GM12891 (cell line): ENCODE data around the gene GAS2L3.

ENCODE experiments used
- PAX5 ChIP-seq: IDR thresholded peaks from 2 replicates; pipeline ENCODE4 v1.6.1; 2011; ENCODE audit warnings: low read length, moderate library complexity, mild to moderate bottlenecking; ENCODE audit not compliant: insufficient read depth, severe bottlenecking
- POLR2A ChIP-seq: IDR thresholded peaks from 2 replicates; pipeline ENCODE4 v1.6.1; 2011; ENCODE audit warnings: low read depth, low read length, control low read depth
- POLR2AphosphoS5 ChIP-seq: IDR thresholded peaks from 2 replicates; pipeline ENCODE4 v1.6.1; 2011; ENCODE audit warnings: low read depth, low read length, control low read depth
- SPI1 ChIP-seq: IDR thresholded peaks from 2 replicates; pipeline ENCODE4 v1.6.1; 2011; ENCODE audit warnings: low read depth, low read length, control low read depth
- TAF1 ChIP-seq: IDR thresholded peaks from 2 replicates; pipeline ENCODE4 v1.6.1; 2011; ENCODE audit warnings: low read depth, low read length, control low read depth

DNA sequence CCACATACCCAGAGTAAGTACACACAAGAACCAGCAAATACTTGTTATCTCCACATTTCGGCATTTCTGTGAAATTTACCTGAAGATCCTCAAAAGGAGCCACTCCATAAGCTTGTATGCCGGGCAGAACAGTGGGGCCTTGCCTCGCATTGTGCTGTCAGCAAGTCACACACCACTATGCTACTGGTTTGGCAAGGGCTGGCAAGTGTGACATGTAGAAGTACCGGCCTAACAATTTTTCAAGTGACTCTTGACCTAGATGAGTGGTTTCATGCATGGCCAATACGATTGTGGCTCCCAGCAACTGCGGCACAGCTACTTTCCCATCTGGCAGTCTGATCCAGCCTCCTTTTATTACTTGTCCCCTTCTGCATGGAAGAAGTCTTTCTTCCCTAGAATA is 69.8 kb downstream of the GAS2L3 start:
- TF ChIP-seq TAF1 (no peak), POLR2A (no peak), POLR2AphosphoS5 (no peak), SPI1 (no peak), PAX5 (no peak)
